Rectal smooth muscle tissue (tissue), 1 donor: ENCODE data around the gene IRF9.
A peak's percentile ranks its signal among the peaks of the same experiment; 100 is the strongest.
"Not testable (repeated sequence)": the region's sequence is repeated elsewhere in the genome, so short reads cannot be mapped to it uniquely, and the experiment has no call there.

Source experiments
- H3K27ac ChIP-seq: one replicate; pipeline ENCODE4 v1.7.0; 2013; ENCODE audit warnings: low read depth, low read length, inconsistent platforms
- H3K27me3 ChIP-seq: one replicate; pipeline ENCODE4 v1.7.0; 2013; ENCODE audit warnings: low read length; ENCODE audit not compliant: control insufficient read depth, insufficient read depth
- H3K36me3 ChIP-seq: one replicate; pipeline ENCODE4 v1.7.0; 2013; ENCODE audit warnings: low read length; ENCODE audit not compliant: control insufficient read depth, insufficient read depth
- H3K4me1 ChIP-seq: one replicate; pipeline ENCODE4 v1.7.0; 2013; ENCODE audit warnings: low read length; ENCODE audit not compliant: control insufficient read depth, insufficient read depth
- H3K4me3 ChIP-seq: one replicate; pipeline ENCODE4 v1.7.0; 2013; ENCODE audit warnings: low read length
- H3K9ac ChIP-seq: one replicate; pipeline ENCODE4 v1.7.0; 2013; ENCODE audit warnings: low read length

The IRF9 gene

DNA sequence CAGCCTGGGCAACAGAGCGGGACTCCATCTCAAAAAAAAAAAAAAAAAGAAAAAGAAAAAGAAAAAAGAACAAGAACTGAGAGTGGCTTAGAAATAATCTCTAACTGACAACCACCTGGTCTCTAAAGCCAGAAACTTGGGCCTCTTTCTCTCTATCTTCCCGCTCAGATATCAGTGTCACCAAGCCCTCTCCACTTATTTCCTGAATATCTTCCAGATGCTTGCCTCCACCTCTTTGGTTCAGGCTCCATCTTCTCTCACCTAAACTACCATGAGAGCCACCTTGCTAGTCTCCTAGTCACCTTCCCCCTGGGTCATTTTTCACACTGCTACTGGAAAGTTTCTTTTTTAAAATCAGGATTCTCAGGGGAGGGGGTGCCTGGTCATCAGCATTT is 36.0 kb downstream of the IRF9 start:
- H3K27me3 ChIP-seq, result no peaks in the 10 kb centered on the region
- H3K4me3 ChIP-seq, result no peak overlapping the region
- no peak overlapping the region for H3K9ac ChIP-seq
- H3K27ac ChIP-seq, result no peak overlapping the region
- peaks cover 14% of the 10 kb centered on the region for H3K4me1 ChIP-seq
- peaks cover 4% of the 10 kb centered on the region for H3K36me3 ChIP-seq

- H3K27ac ChIP-seq, result no peak overlapping the region
- no peak overlapping the region for H3K9ac ChIP-seq
- peaks cover 4% of the 10 kb centered on the region for H3K36me3 ChIP-seq
- no peak overlapping the region for H3K4me3 ChIP-seq
- peaks cover 13% of the 10 kb centered on the region for H3K4me1 ChIP-seq
- no peaks in the 10 kb centered on the region for H3K27me3 ChIP-seq
Measured at GRCh38 chr14:24198814-24199524, 37.9 kb downstream of the IRF9 start.

GRCh38 chr14:24202538-24202937 is 41.5 kb downstream of the IRF9 start:
- not testable (repeated sequence) for H3K27ac ChIP-seq, H3K4me3 ChIP-seq, H3K27me3 ChIP-seq, H3K4me1 ChIP-seq, H3K9ac ChIP-seq
- peaks cover 21% of the 10 kb centered on the region for H3K36me3 ChIP-seq

DNA sequence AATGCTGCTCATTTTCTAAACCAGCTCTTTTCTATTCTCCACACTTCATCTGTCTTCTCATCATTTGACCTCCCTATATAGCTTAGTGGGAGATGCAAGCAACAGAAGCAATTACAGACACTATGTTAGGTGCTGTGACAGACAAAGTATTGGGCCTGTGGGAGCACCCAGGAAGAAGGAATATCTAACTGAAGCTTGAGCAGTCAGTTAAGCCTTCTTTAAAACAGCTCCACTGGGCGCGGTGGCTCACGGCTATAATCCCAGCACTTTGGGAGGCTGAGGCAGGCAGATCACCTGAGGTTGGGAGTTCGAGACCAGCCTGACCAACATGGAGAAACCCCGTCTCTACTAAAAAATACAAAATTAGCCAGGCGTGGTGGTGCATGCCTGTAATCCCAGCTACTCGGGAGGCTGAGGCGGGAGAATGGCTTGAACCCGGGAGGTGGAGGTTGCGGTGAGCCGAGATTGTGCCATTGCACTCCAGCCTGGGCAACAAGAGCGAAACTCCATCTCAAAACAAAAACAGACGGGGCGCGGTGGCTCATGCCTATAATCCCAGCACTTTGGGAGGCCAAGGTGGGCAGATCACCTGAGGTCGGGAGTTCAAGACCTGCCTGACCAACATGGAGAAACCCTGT is 42.3 kb downstream of the IRF9 start:
- H3K9ac ChIP-seq, H3K27me3 ChIP-seq, H3K27ac ChIP-seq, H3K4me3 ChIP-seq, H3K4me1 ChIP-seq: not testable (repeated sequence)
- H3K36me3 ChIP-seq, result peaks cover 26% of the 10 kb centered on the region

- Histone ChIP-seq H3K9ac (no peak overlapping the region), H3K4me3 (no peak overlapping the region), H3K36me3 (peaks cover 27% of the 10 kb centered on the region), H3K4me1 (no peaks in the 10 kb centered on the region), H3K27ac (no peak overlapping the region), H3K27me3 (no peaks in the 10 kb centered on the region)
Measured at GRCh38 chr14:24204163-24205146, 43.4 kb downstream of the IRF9 start.

GRCh38 chr14:24206260-24207103 is 45.4 kb downstream of the IRF9 start:
- H3K9ac ChIP-seq, result no peak overlapping the region
- H3K4me1 ChIP-seq, result no peaks in the 10 kb centered on the region
- H3K36me3 ChIP-seq, result peaks cover 36% of the 10 kb centered on the region
- H3K27ac ChIP-seq, result no peak overlapping the region
- H3K4me3 ChIP-seq, result no peak overlapping the region
- no peaks in the 10 kb centered on the region for H3K27me3 ChIP-seq

- H3K27me3 ChIP-seq, result no peaks in the 10 kb centered on the region
- no peaks in the 10 kb centered on the region for H3K4me1 ChIP-seq
- no peak overlapping the region for H3K9ac ChIP-seq
- peaks cover 36% of the 10 kb centered on the region for H3K36me3 ChIP-seq
- H3K4me3 ChIP-seq, result no peak overlapping the region
- H3K27ac ChIP-seq, result no peak overlapping the region
Measured at GRCh38 chr14:24207104-24207551, 46.1 kb downstream of the IRF9 start.

DNA sequence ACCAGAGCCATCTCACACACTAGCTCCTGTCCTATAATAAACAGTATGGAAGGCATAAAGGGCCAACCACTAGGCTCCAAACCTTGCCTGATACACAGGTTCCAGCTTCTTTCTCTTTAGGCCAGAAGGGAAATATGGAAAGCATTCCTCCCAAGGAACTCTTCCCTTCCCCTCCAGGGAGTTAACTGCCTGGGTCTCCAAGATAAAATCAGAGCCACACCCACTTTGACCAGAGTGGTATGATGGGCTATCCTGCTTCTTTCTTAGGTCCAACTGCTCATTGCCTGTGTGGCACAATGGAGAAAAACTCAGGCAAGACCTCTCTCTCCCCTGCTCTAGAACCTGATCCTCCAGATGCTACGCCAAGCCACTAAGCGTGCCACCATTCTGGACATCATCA is 46.6 kb downstream of the IRF9 start:
- no peak overlapping the region for H3K4me3 ChIP-seq
- H3K9ac ChIP-seq, result no peak overlapping the region
- H3K27ac ChIP-seq, result no peak overlapping the region
- no peaks in the 10 kb centered on the region for H3K27me3 ChIP-seq
- no peaks in the 10 kb centered on the region for H3K4me1 ChIP-seq
- H3K36me3 ChIP-seq, result peaks cover 36% of the 10 kb centered on the region

DNA sequence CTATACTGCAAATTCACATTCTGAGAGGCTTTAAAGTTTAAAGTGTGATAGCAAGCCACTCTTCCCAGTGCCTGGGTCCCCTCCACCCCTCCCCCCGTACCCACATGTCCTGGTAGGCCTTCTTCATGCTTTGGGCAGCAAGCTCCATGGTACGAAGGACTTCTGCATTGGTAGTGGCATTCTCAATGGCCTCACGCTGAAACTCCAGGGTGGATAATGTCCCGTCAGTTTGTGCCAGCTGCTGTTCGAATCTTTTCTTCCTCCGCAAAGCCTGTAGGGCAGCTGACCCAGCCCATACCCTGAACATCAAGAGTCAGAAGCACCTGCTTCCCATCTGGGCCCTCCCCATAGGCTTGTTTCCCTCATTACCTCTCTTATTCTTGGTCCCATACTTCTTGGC is 50.2 kb downstream of the IRF9 start:
- Histone ChIP-seq H3K27me3 (no peaks in the 10 kb centered on the region), H3K4me1 (peaks cover 4% of the 10 kb centered on the region), H3K36me3 (peaks cover 26% of the 10 kb centered on the region), H3K27ac (no peak overlapping the region), H3K9ac (no peak overlapping the region), H3K4me3 (no peak overlapping the region)

- Histone ChIP-seq H3K4me1 (peaks cover 4% of the 10 kb centered on the region), H3K36me3 (peaks cover 11% of the 10 kb centered on the region), H3K27me3 (no peaks in the 10 kb centered on the region), H3K9ac (peak within 1 kb of the TSS; percentile 91), H3K27ac (peak within 1 kb of the TSS; percentile 96), H3K4me3 (peak within 1 kb of the TSS; percentile 85)
Measured at GRCh38 chr14:24212924-24213865, 52.1 kb downstream of the IRF9 start, which contains the start of gene CHMP4A. Gene CHMP4A (minus strand): TSS chr14:24213488. CDS start chr14:24213439, 49 bp downstream.
